H1 (cell line): ENCODE results near the gene ZNF362. TPM values are rescaled to one million over a fixed set of nuclear protein-coding genes. Genes with fewer than 3 reads are reported as not detected.

Source experiments
- CTCF ChIA-PET: fragments of 300-600 bp; sonication (Branson Sonifier 250); formaldehyde crosslinking; loops from one replicate; lab custom pipeline; 2021; ENCODE audit not compliant: partially characterized antibody; lab: Charles Lee
- POLR2A ChIA-PET: fragments of 300-600 bp; sonication (Branson Sonifier 250); formaldehyde crosslinking; loops from one replicate; lab custom pipeline; 2021; ENCODE audit warnings: inconsistent platforms; ENCODE audit not compliant: partially characterized antibody; lab: Charles Lee
- DNase-seq, 2 experiments: peaks; one replicate each; pipeline versions ENCODE4 v3.0.0 to v3.0.0-alpha.2; 2010 to 2022; ENCODE audit warnings: low spot score in 2 of 2, low read depth in 1 of 2, mixed read lengths in 1 of 2
- FAIRE-seq: peaks from 2 replicates; lab custom pipeline; 2011; peaks lifted over from hg19 to GRCh38; lab: Jason Lieb, UNC
- H2AFZ ChIP-seq: 2 replicates; pipeline ENCODE4 v1.8.1; 2012; ENCODE audit warnings: low read length, inconsistent platforms
- H2AK5ac ChIP-seq: 2 replicates; pipeline ENCODE4 v1.6.1; 2013; ENCODE audit warnings: low read depth, low read length
- H2BK120ac ChIP-seq: replicated peaks from 2 replicates; pipeline ENCODE3; 2013; ENCODE audit warnings: low read depth, low read length, inconsistent platforms
- H2BK12ac ChIP-seq: 2 replicates; pipeline ENCODE4 v1.6.1; 2013; ENCODE audit warnings: low read depth, low read length
- H2BK15ac ChIP-seq: 2 replicates; pipeline ENCODE4 v1.6.1; 2013; ENCODE audit warnings: low read length
- H2BK20ac ChIP-seq: 2 replicates; pipeline ENCODE4 v1.6.1; 2013; ENCODE audit warnings: low read length
- H2BK5ac ChIP-seq: 2 replicates; pipeline ENCODE4 v1.6.1; 2013; ENCODE audit warnings: low read depth, low read length
- H3K14ac ChIP-seq: 2 replicates; pipeline ENCODE4 v1.6.1; 2013; ENCODE audit warnings: inconsistent platforms; ENCODE audit not compliant: insufficient read length
- H3K18ac ChIP-seq: 2 replicates; pipeline ENCODE4 v1.6.1; 2013; ENCODE audit warnings: low read length; ENCODE audit errors: extremely low read depth
- H3K23ac ChIP-seq: 2 replicates; pipeline ENCODE4 v1.6.1; 2013; ENCODE audit warnings: inconsistent platforms; ENCODE audit not compliant: insufficient read length
- H3K23me2 ChIP-seq: 2 replicates; pipeline ENCODE4 v1.6.1; 2013; ENCODE audit warnings: low read depth, low read length
- H3K27ac ChIP-seq: 2 replicates; pipeline ENCODE4 v1.6.1; 2011; ENCODE audit warnings: low read depth, low read length, inconsistent platforms
- H3K27me3 ChIP-seq, 4 experiments: replicated peaks in 1 of 4; 1 replicate in 1 of 4; 2 replicates in 3 of 4; pipeline versions ENCODE4 v1.6.1 to v1.8.1; 2011 to 2013; ENCODE audit warnings: low read length in 3 of 4, mild to moderate bottlenecking in 3 of 4, inconsistent platforms in 2 of 4, mixed read lengths in 2 of 4, moderate library complexity in 1 of 4; ENCODE audit not compliant: control insufficient read depth in 3 of 4, insufficient read depth in 3 of 4; ENCODE audit errors: extremely low read depth in 1 of 4
- H3K36me3 ChIP-seq, 4 experiments: 2 replicates each; pipeline versions ENCODE4 v1.6.1 to v1.8.1; 2011 to 2013; ENCODE audit warnings: mild to moderate bottlenecking in 4 of 4, low read length in 3 of 4, moderate library complexity in 2 of 4, control low read depth in 1 of 4, inconsistent platforms in 1 of 4; ENCODE audit not compliant: insufficient read depth in 4 of 4, control insufficient read depth in 2 of 4
- H3K4ac ChIP-seq: replicated peaks from 2 replicates; pipeline ENCODE3; 2013; ENCODE audit warnings: low read length, low read depth, mixed read lengths, inconsistent platforms; ENCODE audit not compliant: insufficient read length
- H3K4me1 ChIP-seq, 4 experiments: replicated peaks in 1 of 4; 1 replicate in 1 of 4; 2 replicates in 3 of 4; pipeline versions ENCODE4 v1.6.1 to v1.8.1; 2011 to 2013; ENCODE audit warnings: low read length in 3 of 4, inconsistent platforms in 2 of 4, mixed read lengths in 1 of 4; ENCODE audit not compliant: insufficient read depth in 4 of 4, control insufficient read depth in 3 of 4
- H3K4me2 ChIP-seq, 2 experiments: 2 replicates each; pipeline versions ENCODE4 v1.6.1 to v1.8.1; 2011 to 2013; ENCODE audit warnings: low read depth in 2 of 2, low read length in 2 of 2, control low read depth in 1 of 2, inconsistent platforms in 1 of 2, mild to moderate bottlenecking in 1 of 2; ENCODE audit not compliant: insufficient read depth in 1 of 2
- H3K4me3 ChIP-seq, 4 experiments: fragments of 200-600, 300-600 bp in 1 of 4; sonication (generic), shearing (Covaris generic), sonication (Bioruptor Twin) in 1 of 4; 2 replicates each; pipeline versions ENCODE4 v1.5.1 to v1.8.1; 2011 to 2016; ENCODE audit warnings: low read length in 4 of 4, low read depth in 3 of 4, control low read depth in 2 of 4, inconsistent platforms in 2 of 4, mild to moderate bottlenecking in 2 of 4, mixed read lengths in 1 of 4, moderate library complexity in 1 of 4; ENCODE audit not compliant: insufficient read depth in 2 of 4; ENCODE audit errors: extremely low read depth in 1 of 4
- H3K56ac ChIP-seq: replicated peaks from 2 replicates; pipeline ENCODE3; 2013; ENCODE audit warnings: low read depth, mild to moderate bottlenecking, mixed read lengths, low read length, inconsistent platforms; ENCODE audit not compliant: insufficient read length
- H3K79me1 ChIP-seq: 2 replicates; pipeline ENCODE4 v1.6.1; 2013; ENCODE audit warnings: low read depth, low read length, control low read depth
- H3K79me2 ChIP-seq, 2 experiments: 2 replicates each; pipeline versions ENCODE4 v1.6.1 to v1.8.1; 2012 to 2013; ENCODE audit warnings: low read length in 2 of 2, mild to moderate bottlenecking in 2 of 2, inconsistent platforms in 1 of 2; ENCODE audit not compliant: insufficient read depth in 2 of 2, control insufficient read depth in 1 of 2
- H3K9ac ChIP-seq, 4 experiments: replicated peaks in 1 of 4; 1 replicate in 1 of 4; 2 replicates in 3 of 4; pipeline versions ENCODE4 v1.6.1 to v1.8.1; 2011 to 2013; ENCODE audit warnings: low read depth in 3 of 4, low read length in 3 of 4, control low read depth in 2 of 4, mild to moderate bottlenecking in 2 of 4, moderate library complexity in 2 of 4, inconsistent platforms in 1 of 4; ENCODE audit errors: extremely low read depth in 1 of 4
- H3K9me3 ChIP-seq, 2 experiments: 2 replicates each; pipeline versions ENCODE4 v1.6.1 to v1.8.1; 2012 to 2013; ENCODE audit warnings: mild to moderate bottlenecking in 2 of 2, moderate library complexity in 2 of 2, control low read depth in 1 of 2, inconsistent platforms in 1 of 2, low read depth in 1 of 2, low read length in 1 of 2, mixed read lengths in 1 of 2; ENCODE audit not compliant: insufficient read depth in 2 of 2
- H4K20me1 ChIP-seq, 2 experiments: replicated peaks in 1 of 2; 2 replicates each; pipeline versions ENCODE3 to v1.8.1; 2011 to 2013; ENCODE audit warnings: inconsistent platforms in 2 of 2, low read length in 2 of 2, mild to moderate bottlenecking in 1 of 2; ENCODE audit not compliant: insufficient read depth in 2 of 2, control insufficient read depth in 1 of 2
- H4K5ac ChIP-seq: 2 replicates; pipeline ENCODE4 v1.6.1; 2013; ENCODE audit warnings: low read length, low read depth, mixed read lengths, inconsistent platforms; ENCODE audit not compliant: insufficient read length
- H4K8ac ChIP-seq: 2 replicates; pipeline ENCODE4 v1.8.0; 2013; ENCODE audit warnings: mild to moderate bottlenecking, moderate library complexity, low read length, inconsistent platforms; ENCODE audit not compliant: insufficient read depth; ENCODE audit errors: extremely low read depth
- H4K91ac ChIP-seq: replicated peaks from 2 replicates; pipeline ENCODE3; 2013; ENCODE audit warnings: low read length, mixed read lengths, inconsistent platforms; ENCODE audit not compliant: insufficient read length
- ASH2L ChIP-seq: fragments of 200-600, 300-600 bp; sonication (generic); IDR thresholded peaks from one replicate; pipeline ENCODE4 v1.7.1; 2017; ENCODE audit warnings: low read length
- BACH1 ChIP-seq: IDR thresholded peaks from 2 replicates; pipeline ENCODE4 v1.6.1; 2012; ENCODE audit warnings: low read length, improper control_type of control experiment
- BCL11A ChIP-seq, 2 experiments: IDR thresholded peaks; one replicate each; pipeline ENCODE4 v1.6.1; 2011; ENCODE audit warnings: low read depth in 2 of 2, low read length in 2 of 2, mild to moderate bottlenecking in 2 of 2
- EGR1 ChIP-seq: IDR thresholded peaks from 2 replicates; pipeline ENCODE4 v1.6.1; 2011; ENCODE audit warnings: low read depth, low read length, borderline replicate concordance
- NANOG ChIP-seq: IDR thresholded peaks from 2 replicates; pipeline ENCODE4 v1.6.1; 2011; ENCODE audit warnings: low read length, low read depth, mild to moderate bottlenecking, inconsistent platforms; ENCODE audit not compliant: insufficient read depth, poor library complexity, severe bottlenecking
- PHF8 ChIP-seq: fragments of 200-600 bp; sonication (generic); conservative IDR thresholded peaks from 2 replicates; pipeline ENCODE4 v1.7.1; 2012; ENCODE audit warnings: low read depth, mild to moderate bottlenecking, inconsistent platforms, low read length, moderate library complexity
- SAP30 ChIP-seq: fragments of 300-600 bp; sonication (generic); IDR thresholded peaks from 2 replicates; pipeline ENCODE4 v1.7.1; 2012; ENCODE audit warnings: low read length, moderate library complexity, mild to moderate bottlenecking, inconsistent platforms; ENCODE audit not compliant: insufficient read depth, insufficient replicate concordance
- SIN3A ChIP-seq, 2 experiments: IDR thresholded peaks in 1 of 2; conservative IDR thresholded peaks in 1 of 2; 2 replicates each; pipeline ENCODE4 v1.6.1; 2011 to 2012; ENCODE audit warnings: low read length in 2 of 2, improper control_type of control experiment in 1 of 2, low read depth in 1 of 2, mild to moderate bottlenecking in 1 of 2
- SIX5 ChIP-seq: IDR thresholded peaks from 2 replicates; pipeline ENCODE4 v1.6.1; 2011; ENCODE audit warnings: mild to moderate bottlenecking, low read depth, low read length
- ZNF274 ChIP-seq: IDR thresholded peaks from 2 replicates; pipeline ENCODE4 v1.7.0; 2012; ENCODE audit warnings: low read length, borderline replicate concordance; ENCODE audit errors: extremely low read depth
- WGBS, 2 experiments: shearing (Covaris generic) in 1 of 2; methylation state at CpG; one replicate each; pipeline versions ENCODE4 v1.1.6 to v1.1.7; 2013 to 2015; ENCODE audit warnings: low lambda C conversion rate in 2 of 2, mixed read lengths in 2 of 2, inconsistent platforms in 1 of 2, low coverage in 1 of 2, missing lambda C conversion rate in 1 of 2; ENCODE audit not compliant: insufficient replicate concordance in 2 of 2, insufficient coverage in 1 of 2, insufficient read length in 1 of 2; ENCODE audit errors: extremely low coverage in 1 of 2, missing lambda C conversion rate in 1 of 2; 5-methylcytosine and 5-hydroxymethylcytosine counted together
- polyA plus RNA-seq, 7 experiments: library from polyadenylated mRNA; depleted of rRNA in 3 of 7; stranded (reverse) in 5 of 7; unstranded in 2 of 7; fragments of >200 nt in 5 of 7; fragments of 200-250 nt in 2 of 7; gene quantifications; 1 replicate in 5 of 7; 2 replicates in 1 of 7; 4 replicates in 1 of 7; pipeline versions ENCODE4 v1.2.1 to v1.2.3, GENCODE V29; 2011 to 2013; ENCODE audit warnings: missing spikeins in 2 of 7, mixed read lengths in 2 of 7
- total RNA-seq: library from RNA; stranded (reverse); fragmentation: NEBNext Ultra II Directional; extraction: Animal tissue kit (Norgen Biotek cat#: 25700); gene quantifications from 2 replicates; pipeline ENCODE4 v1.2.1, GENCODE V29; 2021
- TF ChIP-seq, protein P1 (sequence below): IDR thresholded peaks from 2 replicates; pipeline ENCODE4 v1.6.1; 2012; ENCODE audit warnings: inconsistent platforms

The ZNF362 gene
- total and polyA plus RNA-seq, 2 of the 8 experiments (the other 6 are each of a cell fraction or from before 2014, with no cell fraction given): 24.2 to 27.8 TPM

DNA sequence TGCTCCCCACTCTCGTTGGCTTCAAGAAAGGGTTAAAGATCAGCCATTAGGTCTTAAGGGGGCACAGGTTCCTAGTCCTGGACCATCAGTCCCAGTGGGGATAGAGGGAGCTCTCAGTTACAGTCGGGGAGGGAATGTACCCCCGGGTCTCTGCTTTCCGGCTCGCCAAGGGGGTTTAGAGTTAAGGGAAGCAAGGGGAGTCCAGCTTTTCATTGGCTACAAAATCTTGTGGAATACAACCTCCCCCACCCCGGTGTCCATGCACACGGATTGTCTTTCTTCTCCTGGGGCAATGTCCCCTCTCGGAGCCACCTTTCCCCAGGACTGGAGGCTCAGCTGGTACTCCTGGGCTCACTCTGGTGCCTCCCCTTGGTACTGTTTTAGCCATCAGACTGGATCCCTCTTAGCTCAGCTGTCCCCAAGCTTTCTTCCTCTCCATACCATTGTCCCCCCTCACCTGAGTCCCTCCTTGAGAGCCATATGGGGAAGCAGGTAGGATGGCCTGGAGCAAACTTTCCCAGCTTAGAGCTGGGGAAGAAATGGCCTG lies 64.4 kb downstream of the ZNF362 start, which contains the start of gene A3GALT2:
A3GALT2 (minus strand) TSS at position 480 of the 547 bp plus-strand sequence; CDS start at position 480, 0 bp downstream.
- Histone ChIP-seq H3K79me2 (no peaks in the 10 kb centered on the region), H3K27me3 (no peaks in the 10 kb centered on the region), H3K23ac (no peak within 1 kb of the TSS), H4K91ac (no peak within 1 kb of the TSS), H2BK120ac (no peak within 1 kb of the TSS), H3K23me2 (no peaks in the 10 kb centered on the region), H2BK12ac (no peak within 1 kb of the TSS), H2BK15ac (no peak within 1 kb of the TSS), H3K36me3 (peaks cover 0 to 5% (median 0%) of the 10 kb centered on the region in 4 experiments; a peak in 1 of 8 replicates), H4K8ac (no peak within 1 kb of the TSS; the same call in 1 of the 2 replicates), H2AFZ (no peak within 1 kb of the TSS), H2AK5ac (no peak within 1 kb of the TSS), H2BK5ac (no peak within 1 kb of the TSS), H3K79me1 (no peaks in the 10 kb centered on the region), H3K4me2 (no peak within 1 kb of the TSS), H3K27ac (no peak within 1 kb of the TSS), H3K18ac (no peak within 1 kb of the TSS), H3K4ac (no peak within 1 kb of the TSS), H2BK20ac (no peak within 1 kb of the TSS), H3K4me3 (no peak within 1 kb of the TSS), H3K9ac (no peak within 1 kb of the TSS), H3K9me3 (no peaks in the 10 kb centered on the region), H4K5ac (no peak within 1 kb of the TSS), H4K20me1 (peaks cover 0 to 2% of the 10 kb centered on the region in 2 experiments), H3K4me1 (no peaks in the 10 kb centered on the region), H3K14ac (no peak within 1 kb of the TSS), H3K56ac (no peak within 1 kb of the TSS)
- POLR2A ChIA-PET: no interaction called here
- WGBS, 2 experiments: 90% methylated on average over 8 of the region's 8 CpGs; no CpG with 5 or more reads in 1 of the 2 experiments
- FAIRE-seq: no peak
- CTCF ChIA-PET: interaction anchor here (0.7 to 3.9 kb wide), 15 partner anchors 9 to 1145 kb away, joined by 3 to 32 read pairs (median 4); no protein-coding TSS in a partner anchor
- TF ChIP-seq NANOG (no peak), SIN3A (conservative IDR thresholded peaks at IDR 0.05 in 1 of 2, IDR thresholded peaks at IDR 0.05 in 1 of 2; ENCODE audit: low read depth in 1 of 2, low read length in 2 of 2) (no peak), ASH2L (no peak), BCL11A (IDR thresholded peaks at IDR 0.05; ENCODE audit: low read depth in 2 of 2, low read length in 2 of 2) (no peak), ZNF274 (no peak), BACH1 (no peak), SIX5 (no peak), EGR1 (no peak), PHF8 (no peak), SAP30 (no peak)
- TF ChIP-seq, protein P1, sequence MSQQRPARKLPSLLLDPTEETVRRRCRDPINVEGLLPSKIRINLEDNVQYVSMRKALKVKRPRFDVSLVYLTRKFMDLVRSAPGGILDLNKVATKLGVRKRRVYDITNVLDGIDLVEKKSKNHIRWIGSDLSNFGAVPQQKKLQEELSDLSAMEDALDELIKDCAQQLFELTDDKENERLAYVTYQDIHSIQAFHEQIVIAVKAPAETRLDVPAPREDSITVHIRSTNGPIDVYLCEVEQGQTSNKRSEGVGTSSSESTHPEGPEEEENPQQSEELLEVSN: no peak
- no peak for DNase-seq
